Measurements from ENCODE around the gene CASP1. TPM values are rescaled to one million over a fixed set of nuclear protein-coding genes. Genes with fewer than 3 reads are reported as not detected.

CASP1 gene
- polyA plus RNA-seq, 3 donors: 210 to 460 (median 433) TPM

- no peak for DNase-seq
- Histone ChIP-seq H2AFZ (ENCODE audit: insufficient read depth, low read depth, low read length, poor library complexity, severe bottlenecking) (no peak overlapping the region), H4K20me1 (ENCODE audit: insufficient read depth, low read length) (no peaks in the 10 kb centered on the region), H3K36me3 (replicated peaks in 1 of 2; ENCODE audit: control insufficient read depth in 1 of 2, insufficient read depth in 2 of 2, low read length in 2 of 2) (no peaks in the 10 kb centered on the region), H3K4me1 (ENCODE audit: control insufficient read depth in 1 of 2, insufficient read depth in 2 of 2, low read length in 2 of 2) (no peaks in the 10 kb centered on the region), H3K79me2 (ENCODE audit: insufficient read depth, low read length) (no peaks in the 10 kb centered on the region), H3K9me3 (replicated peaks in 1 of 2; ENCODE audit: control insufficient read depth in 1 of 2, insufficient read depth in 1 of 2, low read length in 2 of 2) (no peaks in the 10 kb centered on the region), H3K27me3 (ENCODE audit: control insufficient read depth in 2 of 2, insufficient read depth in 2 of 2, low read length in 2 of 2) (no peaks in the 10 kb centered on the region), H3K27ac (ENCODE audit: low read depth in 1 of 2, low read length in 2 of 2) (no peak overlapping the region), H3K9ac (ENCODE audit: insufficient read depth, low read length, poor library complexity, severe bottlenecking) (no peak overlapping the region), H3K4me2 (replicated peaks; ENCODE audit: extremely low read depth, low read length, poor library complexity, severe bottlenecking) (no peak overlapping the region), H3K4me3 (replicated peaks in 1 of 3; ENCODE audit: low read depth in 2 of 3, low read length in 3 of 3) (no peak overlapping the region)
- intact Hi-C loops (cut with micrococcal nuclease): no loop called here
- H3K27ac Mint-ChIP-seq: no peak overlapping the region
- no peaks in the 10 kb centered on the region for H3K27me3 Mint-ChIP-seq (ENCODE audit: low read depth in 3 of 3)
- H3K4me1 Mint-ChIP-seq: peaks cover 4% of the 10 kb centered on the region
- peaks cover 0 to 3% (median 0%) of the 10 kb centered on the region in 7 donors for H3K9me3 Mint-ChIP-seq
- H3K36me3 Mint-ChIP-seq: no peaks in the 10 kb centered on the region
- WGBS (ENCODE audit: insufficient coverage): 100% methylated on average over 1 of the region's 3 CpGs
- H3K4me3 Mint-ChIP-seq: no peak overlapping the region
- TF ChIP-seq CTCF (IDR thresholded peaks at IDR 0.05): no peak
These were observed 29.5 kb downstream of the CASP1 start for GRCh38 chr11:105005451-105005845.

GRCh38 chr11:105004021-105004420 is 30.9 kb downstream of the CASP1 start:
- no peak for TF ChIP-seq CTCF (IDR thresholded peaks at IDR 0.05)
- no CpG with 5 or more reads among the region's 3 CpGs for WGBS (ENCODE audit: insufficient coverage)

More at GRCh38 chr11:105004021-105004420, 30.9 kb downstream of the CASP1 start:
- Mint-ChIP-seq H3K9me3 (peaks cover 0 to 3% (median 0%) of the 10 kb centered on the region in 7 donors), H3K36me3 (no peaks in the 10 kb centered on the region), H3K27me3 (ENCODE audit: low read depth in 3 of 3) (peaks cover 0 to 1% (median 0%) of the 10 kb centered on the region in 3 donors), H3K27ac (no peak overlapping the region), H3K4me3 (no peak overlapping the region), H3K4me1 (peaks cover 4% of the 10 kb centered on the region)
- intact Hi-C loops (cut with micrococcal nuclease): no loop called here
- Histone ChIP-seq H3K9ac (ENCODE audit: insufficient read depth, low read length, poor library complexity, severe bottlenecking) (no peak overlapping the region), H4K20me1 (ENCODE audit: insufficient read depth, low read length) (no peaks in the 10 kb centered on the region), H3K79me2 (ENCODE audit: insufficient read depth, low read length) (no peaks in the 10 kb centered on the region), H2AFZ (ENCODE audit: insufficient read depth, low read depth, low read length, poor library complexity, severe bottlenecking) (no peak overlapping the region), H3K4me3 (replicated peaks in 1 of 3; ENCODE audit: low read depth in 2 of 3, low read length in 3 of 3) (no peak overlapping the region), H3K4me1 (ENCODE audit: control insufficient read depth in 1 of 2, insufficient read depth in 2 of 2, low read length in 2 of 2) (no peaks in the 10 kb centered on the region), H3K9me3 (replicated peaks in 1 of 2; ENCODE audit: control insufficient read depth in 1 of 2, insufficient read depth in 1 of 2, low read length in 2 of 2) (no peaks in the 10 kb centered on the region), H3K27me3 (ENCODE audit: control insufficient read depth in 2 of 2, insufficient read depth in 2 of 2, low read length in 2 of 2) (no peaks in the 10 kb centered on the region), H3K27ac (ENCODE audit: low read depth in 1 of 2, low read length in 2 of 2) (no peak overlapping the region), H3K36me3 (replicated peaks in 1 of 2; ENCODE audit: control insufficient read depth in 1 of 2, insufficient read depth in 2 of 2, low read length in 2 of 2) (no peaks in the 10 kb centered on the region), H3K4me2 (replicated peaks; ENCODE audit: extremely low read depth, low read length, poor library complexity, severe bottlenecking) (no peak overlapping the region)
- no peak for DNase-seq
